SU-DHL-6 (cell line): ENCODE measurements around the gene ERCC8.

Source experiments
- H2AFZ ChIP-seq: fragments of 200-600 bp; sonication (generic); 2 replicates; pipeline ENCODE4 v1.6.1; 2014; ENCODE audit warnings: low read depth, mild to moderate bottlenecking, moderate library complexity, mixed read lengths, antibody characterized with exemption, low read length; ENCODE audit not compliant: severe bottlenecking
- H3F3A ChIP-seq: fragments of 200-600 bp; shearing (Covaris generic); 2 replicates; pipeline ENCODE4 v1.6.0; 2016; ENCODE audit warnings: antibody characterized with exemption, mild to moderate bottlenecking; ENCODE audit not compliant: insufficient read depth
- H3K27ac ChIP-seq: fragments of 200-600 bp; sonication (generic); 2 replicates; pipeline ENCODE4 v1.5.1; 2016; ENCODE audit warnings: low read depth, mild to moderate bottlenecking, low read length, moderate library complexity, mixed read lengths
- H3K27me3 ChIP-seq: fragments of 200-600 bp; sonication (generic), shearing (Covaris generic); 2 replicates; pipeline ENCODE4 v1.6.0; 2014; ENCODE audit warnings: mild to moderate bottlenecking, low read length
- H3K36me3 ChIP-seq: fragments of 200-600 bp; sonication (generic); 2 replicates; pipeline ENCODE4 v1.6.1; 2014; ENCODE audit warnings: mild to moderate bottlenecking, low read length, mixed read lengths
- H3K4me2 ChIP-seq: fragments of 300-600, 200-600 bp; shearing (Covaris generic), sonication (generic); 2 replicates; pipeline ENCODE4 v1.6.0; 2014; ENCODE audit warnings: low read length, low read depth, mild to moderate bottlenecking; ENCODE audit not compliant: poor library complexity, severe bottlenecking
- H3K4me3 ChIP-seq: fragments of 200-600 bp; sonication (generic); 2 replicates; pipeline ENCODE4 v1.5.1; 2014; ENCODE audit warnings: antibody characterized with exemption, low read length, mild to moderate bottlenecking, mixed read lengths; ENCODE audit not compliant: insufficient read depth, poor library complexity, severe bottlenecking
- H3K79me2 ChIP-seq: fragments of 200-600 bp; sonication (generic); 2 replicates; pipeline ENCODE4 v1.6.1; 2014; ENCODE audit warnings: mild to moderate bottlenecking, low read length, moderate library complexity; ENCODE audit not compliant: insufficient read depth
- H3K9ac ChIP-seq: fragments of 200-600 bp; sonication (generic); 2 replicates; pipeline ENCODE4 v1.7.0; 2014; ENCODE audit warnings: mild to moderate bottlenecking, low read length
- H3K9me2 ChIP-seq: fragments of 200-600 bp; sonication (generic); replicated peaks from 2 replicates; pipeline ENCODE4 v1.6.1; 2014; ENCODE audit warnings: low read length; ENCODE audit not compliant: insufficient read depth
- H3K9me3 ChIP-seq: fragments of 200-600 bp; sonication (generic); 2 replicates; pipeline ENCODE4 v1.6.1; 2014; ENCODE audit warnings: low read length, mixed read lengths; ENCODE audit not compliant: insufficient read depth
- H4K20me1 ChIP-seq: fragments of 200-600 bp; sonication (generic); 2 replicates; pipeline ENCODE4 v1.6.1; 2014; ENCODE audit warnings: low read depth, mild to moderate bottlenecking, antibody characterized with exemption, low read length, moderate library complexity, mixed read lengths
- EZH2phosphoT487 ChIP-seq: fragments of 200-600 bp; sonication (generic), shearing (Covaris generic); conservative IDR thresholded peaks from 2 replicates; pipeline ENCODE4 v1.6.1; 2018; ENCODE audit warnings: mild to moderate bottlenecking, antibody characterized with exemption, low read length, moderate library complexity, mixed read lengths
- TF ChIP-seq, protein P1 (sequence below): fragments of 200-600 bp; sonication (generic); IDR thresholded peaks from one replicate; pipeline ENCODE4 v1.5.1; 2017; ENCODE audit warnings: antibody characterized with exemption, mild to moderate bottlenecking, low read length, moderate library complexity; ENCODE audit not compliant: insufficient read depth, poor library complexity, severe bottlenecking

Gene ERCC8

GRCh38 chr5:60961685-60962084 is 16.8 kb upstream of the ERCC8 start:
- Histone ChIP-seq H3K27me3 (no peaks in the 10 kb centered on the region), H3K9ac (no peak overlapping the region), H2AFZ (no peak overlapping the region), H3K9me3 (peaks cover 9% of the 10 kb centered on the region; the same call in 1 of the 2 replicates), H4K20me1 (no peaks in the 10 kb centered on the region; the same call in 1 of the 2 replicates), H3K27ac (no peak overlapping the region), H3K4me3 (no peak overlapping the region), H3K9me2 (no peaks in the 10 kb centered on the region), H3K79me2 (peaks cover 25% of the 10 kb centered on the region), H3K36me3 (0 out of 2 replicates have a peak, but pooled peaks cover 3% of the 10 kb centered on the region), H3K4me2 (no peak overlapping the region), H3F3A (peaks cover 6% of the 10 kb centered on the region; the same call in 1 of the 2 replicates)
- TF ChIP-seq, protein P1, sequence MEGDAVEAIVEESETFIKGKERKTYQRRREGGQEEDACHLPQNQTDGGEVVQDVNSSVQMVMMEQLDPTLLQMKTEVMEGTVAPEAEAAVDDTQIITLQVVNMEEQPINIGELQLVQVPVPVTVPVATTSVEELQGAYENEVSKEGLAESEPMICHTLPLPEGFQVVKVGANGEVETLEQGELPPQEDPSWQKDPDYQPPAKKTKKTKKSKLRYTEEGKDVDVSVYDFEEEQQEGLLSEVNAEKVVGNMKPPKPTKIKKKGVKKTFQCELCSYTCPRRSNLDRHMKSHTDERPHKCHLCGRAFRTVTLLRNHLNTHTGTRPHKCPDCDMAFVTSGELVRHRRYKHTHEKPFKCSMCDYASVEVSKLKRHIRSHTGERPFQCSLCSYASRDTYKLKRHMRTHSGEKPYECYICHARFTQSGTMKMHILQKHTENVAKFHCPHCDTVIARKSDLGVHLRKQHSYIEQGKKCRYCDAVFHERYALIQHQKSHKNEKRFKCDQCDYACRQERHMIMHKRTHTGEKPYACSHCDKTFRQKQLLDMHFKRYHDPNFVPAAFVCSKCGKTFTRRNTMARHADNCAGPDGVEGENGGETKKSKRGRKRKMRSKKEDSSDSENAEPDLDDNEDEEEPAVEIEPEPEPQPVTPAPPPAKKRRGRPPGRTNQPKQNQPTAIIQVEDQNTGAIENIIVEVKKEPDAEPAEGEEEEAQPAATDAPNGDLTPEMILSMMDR, result no peak
- TF ChIP-seq EZH2phosphoT487, result no peak

DNA sequence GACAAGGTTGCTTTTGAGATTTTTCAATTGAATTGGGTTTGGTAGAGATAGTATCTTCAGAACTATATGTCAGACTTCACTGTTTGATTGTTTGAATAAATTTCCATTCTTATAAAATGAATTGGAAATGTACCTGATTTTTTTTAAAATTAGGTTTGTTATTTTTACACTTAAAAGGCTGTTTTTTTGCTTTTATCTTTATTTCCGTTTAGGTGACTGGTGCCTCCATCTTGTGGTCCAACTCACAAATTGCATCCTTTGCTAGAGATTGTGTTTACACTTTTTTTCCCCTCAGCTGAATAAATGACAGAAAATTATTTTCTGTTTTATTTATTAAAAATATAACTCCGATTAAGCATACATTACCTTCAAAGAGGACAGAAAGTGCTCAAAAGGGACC is 15.7 kb upstream of the ERCC8 start:
- Histone ChIP-seq H4K20me1 (no peaks in the 10 kb centered on the region; the same call in 1 of the 2 replicates), H3F3A (peaks cover 8% of the 10 kb centered on the region; the same call in 1 of the 2 replicates), H3K4me3 (no peak overlapping the region), H3K9me2 (no peaks in the 10 kb centered on the region), H3K27me3 (no peaks in the 10 kb centered on the region), H3K79me2 (peaks cover 26% of the 10 kb centered on the region; the same call in 1 of the 2 replicates), H3K36me3 (no peaks in the 10 kb centered on the region), H3K27ac (0 out of 2 replicates have a peak overlapping the region, but pooled peaks have one; percentile 2), H3K4me2 (peak overlapping the region; percentile 33), H2AFZ (peak overlapping the region; percentile 23), H3K9ac (no peak overlapping the region), H3K9me3 (no peaks in the 10 kb centered on the region)
- no peak for TF ChIP-seq EZH2phosphoT487
- TF ChIP-seq, protein P1, result peak; percentile 56

DNA sequence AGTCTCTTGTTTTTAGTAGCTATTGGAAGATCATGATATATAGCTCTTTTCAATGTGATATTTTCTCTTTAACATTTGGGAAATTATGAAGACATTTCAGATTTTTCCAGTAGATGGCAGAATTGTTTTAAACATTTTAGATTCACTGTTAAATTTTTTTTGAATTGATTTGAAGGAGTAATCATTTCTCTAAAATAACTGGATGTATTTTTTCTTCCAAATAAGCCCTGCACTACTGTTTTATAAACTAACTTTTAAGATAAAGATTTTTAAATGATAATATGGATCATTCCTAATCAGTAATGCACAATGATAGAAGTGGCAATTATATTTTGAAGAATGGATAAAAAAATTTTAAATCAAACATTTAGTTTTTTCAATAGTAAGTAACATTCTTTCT is 14.3 kb upstream of the ERCC8 start:
- no peak overlapping the region for H3K4me3 ChIP-seq
- H3K79me2 ChIP-seq, result peaks cover 40% of the 10 kb centered on the region; the same call in 1 of the 2 replicates
- no peaks in the 10 kb centered on the region for H3K27me3 ChIP-seq
- no peak overlapping the region for H3K4me2 ChIP-seq
- H3K9ac ChIP-seq, result no peak overlapping the region
- no peak overlapping the region for H2AFZ ChIP-seq
- H4K20me1 ChIP-seq, result no peaks in the 10 kb centered on the region; the same call in 1 of the 2 replicates
- no peak overlapping the region for H3K27ac ChIP-seq
- H3K9me2 ChIP-seq, result no peaks in the 10 kb centered on the region
- peaks cover 7% of the 10 kb centered on the region; the same call in 1 of the 2 replicates for H3K9me3 ChIP-seq
- H3F3A ChIP-seq, result peaks cover 8% of the 10 kb centered on the region; the same call in 1 of the 2 replicates
- TF ChIP-seq EZH2phosphoT487, result no peak
- TF ChIP-seq, protein P1, result no peak
- H3K36me3 ChIP-seq, result 0 out of 2 replicates have a peak, but pooled peaks cover 3% of the 10 kb centered on the region
